OCI-LY1 (cell line): ENCODE results near the gene SLC2A1.

ENCODE experiments used
- H2AFZ ChIP-seq: fragments of 200-600 bp; sonication (generic), shearing (Covaris generic); 2 replicates; pipeline ENCODE4 v1.6.0; 2014; ENCODE audit warnings: antibody characterized with exemption, mild to moderate bottlenecking, low read length
- H3F3A ChIP-seq: fragments of 200-600 bp; sonication (generic), shearing (Covaris generic); 2 replicates; pipeline ENCODE4 v1.6.0; 2014; ENCODE audit warnings: mild to moderate bottlenecking, antibody characterized with exemption, low read length, moderate library complexity; ENCODE audit not compliant: insufficient read depth
- H3K27ac ChIP-seq: fragments of 200-600 bp; sonication (generic); 2 replicates; pipeline ENCODE4 v1.5.1; 2014; ENCODE audit warnings: low read length, mixed run types, mild to moderate bottlenecking, low read depth; ENCODE audit not compliant: poor library complexity, severe bottlenecking
- H3K27me3 ChIP-seq: fragments of 200-600 bp; sonication (generic); 2 replicates; pipeline ENCODE4 v1.6.0; 2014; ENCODE audit warnings: antibody characterized with exemption, mild to moderate bottlenecking, low read length, moderate library complexity; ENCODE audit not compliant: insufficient read depth
- H3K36me3 ChIP-seq: fragments of 200-600 bp; sonication (generic); 2 replicates; pipeline ENCODE4 v1.6.1; 2014; ENCODE audit warnings: mild to moderate bottlenecking, antibody characterized with exemption, low read length, moderate library complexity, mixed read lengths; ENCODE audit not compliant: insufficient read depth
- H3K4me1 ChIP-seq: fragments of 200-600 bp; sonication (generic); 2 replicates; pipeline ENCODE4 v1.5.1; 2014; ENCODE audit warnings: mild to moderate bottlenecking, low read length, moderate library complexity; ENCODE audit not compliant: insufficient read depth, severe bottlenecking
- H3K4me2 ChIP-seq: fragments of 200-600 bp; sonication (generic), shearing (Covaris generic); 2 replicates; pipeline ENCODE4 v1.6.1; 2014; ENCODE audit warnings: low read length
- H3K4me3 ChIP-seq: fragments of 200-600 bp; sonication (generic); 2 replicates; pipeline ENCODE4 v1.5.1; 2014; ENCODE audit warnings: low read length, low read depth, mild to moderate bottlenecking, mixed read lengths; ENCODE audit not compliant: poor library complexity, severe bottlenecking
- H3K79me2 ChIP-seq: fragments of 200-600 bp; shearing (Covaris generic); 2 replicates; pipeline ENCODE4 v1.6.1; 2016; ENCODE audit warnings: mixed run types, low read length, mixed read lengths; ENCODE audit not compliant: insufficient read depth
- H3K9ac ChIP-seq: fragments of 200-600 bp; sonication (generic), shearing (Covaris generic); 2 replicates; pipeline ENCODE4 v1.6.1; 2014; ENCODE audit warnings: mild to moderate bottlenecking, low read length, mixed read lengths
- H3K9me2 ChIP-seq: fragments of 200-600 bp; sonication (generic), shearing (Covaris generic); 2 replicates; pipeline ENCODE4 v1.6.1; 2014; ENCODE audit warnings: low read depth, mild to moderate bottlenecking, low read length, mixed read lengths
- H3K9me3 ChIP-seq: fragments of 200-600 bp; shearing (Covaris generic); 2 replicates; pipeline ENCODE4 v1.6.1; 2014; ENCODE audit warnings: low read length, mixed read lengths
- H4K20me1 ChIP-seq: fragments of 200-600 bp; sonication (generic), shearing (Covaris generic); 2 replicates; pipeline ENCODE4 v1.6.0; 2016; ENCODE audit warnings: mild to moderate bottlenecking, low read length; ENCODE audit not compliant: insufficient read depth
- EZH2 ChIP-seq: fragments of 200-600 bp; sonication (generic), shearing (Covaris generic); IDR thresholded peaks from 2 replicates; pipeline ENCODE4 v1.8.0; 2017; ENCODE audit warnings: borderline replicate concordance, mixed run types, mild to moderate bottlenecking, antibody characterized with exemption, low read length, moderate library complexity, mixed read lengths
- TF ChIP-seq, protein P1 (sequence below): fragments of 200-600 bp; sonication (generic), shearing (Covaris generic); IDR thresholded peaks from 2 replicates; pipeline ENCODE4 v1.5.1; 2017; ENCODE audit warnings: mild to moderate bottlenecking, antibody characterized with exemption, low read length, moderate library complexity, mixed read lengths

SLC2A1 gene

DNA sequence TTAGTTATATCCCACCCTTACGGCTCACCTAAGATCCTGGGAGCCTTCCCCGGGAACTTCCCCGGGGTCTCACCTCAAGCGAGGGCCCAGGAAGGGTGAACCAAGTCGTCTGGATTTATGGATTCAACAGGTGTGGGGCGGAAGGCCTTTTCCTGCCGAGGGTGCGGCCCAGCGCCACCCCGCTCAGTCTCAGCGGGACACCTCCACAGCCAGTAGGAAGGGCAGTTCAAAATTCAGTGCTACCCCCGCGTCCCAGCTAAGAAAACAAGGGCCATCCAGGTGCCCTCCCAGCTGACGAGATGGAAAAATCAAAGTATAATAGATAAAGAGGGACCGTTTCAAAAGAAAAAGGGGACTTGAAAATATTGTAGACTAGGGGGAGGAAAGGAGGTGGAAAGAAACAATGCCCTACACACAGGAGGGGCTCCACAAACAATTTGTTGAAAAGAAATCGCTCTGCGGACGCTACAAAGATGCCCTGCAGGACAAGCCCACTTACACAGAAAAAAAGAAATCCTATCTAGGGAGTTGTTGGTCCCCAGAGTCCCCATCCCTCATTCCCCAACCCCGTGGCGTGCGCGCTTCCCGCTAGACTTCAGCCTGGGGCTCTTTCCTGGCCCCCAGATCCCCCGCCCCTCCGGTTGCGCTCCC is 1.3 kb downstream of the SLC2A1 start:
- peaks cover 76% of the 10 kb centered on the region for H3K4me1 ChIP-seq
- H3K9me3 ChIP-seq, result no peaks in the 10 kb centered on the region
- peaks cover 40% of the 10 kb centered on the region for H3K36me3 ChIP-seq
- peak overlapping the region; percentile 69 for H3K27ac ChIP-seq
- H3K79me2 ChIP-seq, result peaks cover 50% of the 10 kb centered on the region
- H3K9ac ChIP-seq, result peak overlapping the region; percentile 79
- H3K4me3 ChIP-seq, result peak overlapping the region; percentile 79
- no peaks in the 10 kb centered on the region for H3K9me2 ChIP-seq
- peak overlapping the region; percentile 74 for H3K4me2 ChIP-seq
- H2AFZ ChIP-seq, result no peak overlapping the region
- peaks cover 8% of the 10 kb centered on the region; the same call in 1 of the 2 replicates for H3F3A ChIP-seq
- no peaks in the 10 kb centered on the region for H4K20me1 ChIP-seq
- TF ChIP-seq, protein P1, sequence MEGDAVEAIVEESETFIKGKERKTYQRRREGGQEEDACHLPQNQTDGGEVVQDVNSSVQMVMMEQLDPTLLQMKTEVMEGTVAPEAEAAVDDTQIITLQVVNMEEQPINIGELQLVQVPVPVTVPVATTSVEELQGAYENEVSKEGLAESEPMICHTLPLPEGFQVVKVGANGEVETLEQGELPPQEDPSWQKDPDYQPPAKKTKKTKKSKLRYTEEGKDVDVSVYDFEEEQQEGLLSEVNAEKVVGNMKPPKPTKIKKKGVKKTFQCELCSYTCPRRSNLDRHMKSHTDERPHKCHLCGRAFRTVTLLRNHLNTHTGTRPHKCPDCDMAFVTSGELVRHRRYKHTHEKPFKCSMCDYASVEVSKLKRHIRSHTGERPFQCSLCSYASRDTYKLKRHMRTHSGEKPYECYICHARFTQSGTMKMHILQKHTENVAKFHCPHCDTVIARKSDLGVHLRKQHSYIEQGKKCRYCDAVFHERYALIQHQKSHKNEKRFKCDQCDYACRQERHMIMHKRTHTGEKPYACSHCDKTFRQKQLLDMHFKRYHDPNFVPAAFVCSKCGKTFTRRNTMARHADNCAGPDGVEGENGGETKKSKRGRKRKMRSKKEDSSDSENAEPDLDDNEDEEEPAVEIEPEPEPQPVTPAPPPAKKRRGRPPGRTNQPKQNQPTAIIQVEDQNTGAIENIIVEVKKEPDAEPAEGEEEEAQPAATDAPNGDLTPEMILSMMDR, result no peak
- no peak for TF ChIP-seq EZH2
- H3K27me3 ChIP-seq, result no peaks in the 10 kb centered on the region

DNA sequence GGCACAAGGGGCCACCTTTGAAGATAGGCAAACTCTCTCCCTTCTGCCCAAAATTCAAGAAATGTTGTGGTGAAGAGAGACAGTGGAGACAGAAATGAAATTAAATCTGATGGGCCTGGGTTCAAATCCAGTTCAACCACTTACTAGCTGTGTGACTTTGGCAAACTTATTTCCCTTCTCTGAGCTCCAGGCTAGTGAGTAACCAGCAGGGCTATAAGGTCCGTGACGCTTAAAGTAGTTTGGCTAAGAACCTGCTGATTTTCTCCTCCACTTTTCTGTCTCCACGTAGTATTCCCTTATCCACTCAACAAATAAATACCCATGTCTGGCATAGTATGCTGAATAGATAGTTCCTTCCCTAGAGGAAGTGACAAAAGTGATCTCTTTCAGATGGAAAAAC is 1.9 kb downstream of the SLC2A1 start:
- Histone ChIP-seq H3K79me2 (peaks cover 56% of the 10 kb centered on the region), H2AFZ (no peak overlapping the region), H3K9me3 (no peaks in the 10 kb centered on the region), H3K27ac (peak overlapping the region; percentile 69), H3K36me3 (peaks cover 47% of the 10 kb centered on the region), H3K4me3 (peak overlapping the region; percentile 79), H3K9me2 (no peaks in the 10 kb centered on the region), H3K27me3 (no peaks in the 10 kb centered on the region), H3K9ac (peak overlapping the region; percentile 79), H3F3A (peaks cover 8% of the 10 kb centered on the region; the same call in 1 of the 2 replicates), H3K4me1 (peaks cover 76% of the 10 kb centered on the region), H4K20me1 (no peaks in the 10 kb centered on the region), H3K4me2 (peak overlapping the region; percentile 74)
- TF ChIP-seq, protein P1, result no peak
- no peak for TF ChIP-seq EZH2

DNA sequence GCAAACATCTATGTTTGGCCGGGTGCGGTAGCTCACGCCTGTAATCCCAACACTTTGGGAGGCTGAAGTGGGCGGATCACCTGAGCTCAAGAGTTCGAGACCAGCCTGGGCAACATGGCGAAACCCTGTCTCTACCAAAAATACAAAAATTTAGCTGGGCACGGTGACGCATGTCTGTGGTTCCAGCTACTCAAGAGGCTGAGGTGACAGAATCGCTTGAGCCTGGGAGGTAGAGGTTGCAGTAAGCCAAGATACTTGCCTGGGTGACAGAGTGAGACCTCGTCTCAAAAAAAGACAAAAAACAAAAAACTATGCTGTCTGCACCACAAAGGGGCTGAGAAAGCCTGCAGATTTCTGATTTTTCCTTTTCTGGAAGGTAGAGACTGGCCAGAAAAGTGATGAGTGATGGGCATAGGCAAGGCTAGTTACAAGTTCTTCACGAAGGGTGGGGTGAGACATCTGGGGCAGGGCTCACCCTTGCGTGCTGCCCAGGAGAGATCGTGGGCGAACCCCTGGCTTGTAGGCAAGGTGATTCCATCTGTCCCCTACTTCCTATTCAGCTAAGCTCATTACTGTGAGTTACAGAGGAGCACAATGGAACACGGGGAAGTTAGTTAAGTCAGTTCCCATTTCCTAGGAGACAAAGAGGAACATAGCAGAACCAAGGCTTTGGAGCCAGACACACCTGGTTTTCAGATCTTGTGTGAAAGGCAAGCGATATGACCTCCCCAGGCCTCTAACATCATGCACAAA is 3.2 kb downstream of the SLC2A1 start:
- Histone ChIP-seq H3K4me3 (peak overlapping the region; percentile 79), H3K4me2 (peak overlapping the region; percentile 74)

More for the DNA sequence above, 3.2 kb downstream of the SLC2A1 start:
- Histone ChIP-seq H3K9me2 (no peaks in the 10 kb centered on the region), H3K4me1 (peaks cover 76% of the 10 kb centered on the region), H3K27me3 (no peaks in the 10 kb centered on the region), H4K20me1 (no peaks in the 10 kb centered on the region), H3F3A (no peaks in the 10 kb centered on the region), H3K9me3 (no peaks in the 10 kb centered on the region), H2AFZ (no peak overlapping the region), H3K36me3 (peaks cover 57% of the 10 kb centered on the region), H3K27ac (peak overlapping the region; percentile 96), H3K79me2 (peaks cover 69% of the 10 kb centered on the region), H3K9ac (peak overlapping the region; percentile 47)
- TF ChIP-seq, protein P1, result no peak
- TF ChIP-seq EZH2, result no peak
